GM12872 (cell line): ENCODE results near the gene DOK6.

Source experiments
- TF ChIP-seq, protein P1 (sequence below): IDR thresholded peaks from 3 replicates; pipeline ENCODE4 v1.5.1; 2011; ENCODE audit warnings: low read depth, mild to moderate bottlenecking, low read length, moderate library complexity; ENCODE audit not compliant: insufficient read depth

DOK6 gene

GRCh38 chr18:69874058-69874457, 473.4 kb downstream of the DOK6 start:
- TF ChIP-seq, protein P1, sequence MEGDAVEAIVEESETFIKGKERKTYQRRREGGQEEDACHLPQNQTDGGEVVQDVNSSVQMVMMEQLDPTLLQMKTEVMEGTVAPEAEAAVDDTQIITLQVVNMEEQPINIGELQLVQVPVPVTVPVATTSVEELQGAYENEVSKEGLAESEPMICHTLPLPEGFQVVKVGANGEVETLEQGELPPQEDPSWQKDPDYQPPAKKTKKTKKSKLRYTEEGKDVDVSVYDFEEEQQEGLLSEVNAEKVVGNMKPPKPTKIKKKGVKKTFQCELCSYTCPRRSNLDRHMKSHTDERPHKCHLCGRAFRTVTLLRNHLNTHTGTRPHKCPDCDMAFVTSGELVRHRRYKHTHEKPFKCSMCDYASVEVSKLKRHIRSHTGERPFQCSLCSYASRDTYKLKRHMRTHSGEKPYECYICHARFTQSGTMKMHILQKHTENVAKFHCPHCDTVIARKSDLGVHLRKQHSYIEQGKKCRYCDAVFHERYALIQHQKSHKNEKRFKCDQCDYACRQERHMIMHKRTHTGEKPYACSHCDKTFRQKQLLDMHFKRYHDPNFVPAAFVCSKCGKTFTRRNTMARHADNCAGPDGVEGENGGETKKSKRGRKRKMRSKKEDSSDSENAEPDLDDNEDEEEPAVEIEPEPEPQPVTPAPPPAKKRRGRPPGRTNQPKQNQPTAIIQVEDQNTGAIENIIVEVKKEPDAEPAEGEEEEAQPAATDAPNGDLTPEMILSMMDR = no peak

DNA sequence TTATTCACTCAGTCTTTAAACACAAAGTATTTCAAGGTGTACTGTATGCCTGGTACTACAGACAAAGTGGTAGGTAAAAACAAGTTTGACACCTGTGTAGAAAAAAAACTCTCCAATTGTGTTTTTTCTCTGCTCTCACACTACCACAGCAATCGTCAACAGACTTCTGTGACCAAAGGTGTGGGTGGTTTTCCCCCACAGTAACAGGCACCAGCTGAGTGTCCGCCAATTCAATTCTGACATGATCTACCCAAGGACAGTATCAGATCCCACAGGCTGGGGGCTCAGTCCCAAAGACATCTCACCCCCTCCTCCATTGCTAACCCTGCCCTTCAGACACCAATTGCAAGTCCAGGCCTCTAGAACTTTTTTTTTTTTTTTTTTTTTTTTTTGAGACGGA, 475.8 kb downstream of the DOK6 start:
- TF ChIP-seq, protein P1 = no peak

DNA sequence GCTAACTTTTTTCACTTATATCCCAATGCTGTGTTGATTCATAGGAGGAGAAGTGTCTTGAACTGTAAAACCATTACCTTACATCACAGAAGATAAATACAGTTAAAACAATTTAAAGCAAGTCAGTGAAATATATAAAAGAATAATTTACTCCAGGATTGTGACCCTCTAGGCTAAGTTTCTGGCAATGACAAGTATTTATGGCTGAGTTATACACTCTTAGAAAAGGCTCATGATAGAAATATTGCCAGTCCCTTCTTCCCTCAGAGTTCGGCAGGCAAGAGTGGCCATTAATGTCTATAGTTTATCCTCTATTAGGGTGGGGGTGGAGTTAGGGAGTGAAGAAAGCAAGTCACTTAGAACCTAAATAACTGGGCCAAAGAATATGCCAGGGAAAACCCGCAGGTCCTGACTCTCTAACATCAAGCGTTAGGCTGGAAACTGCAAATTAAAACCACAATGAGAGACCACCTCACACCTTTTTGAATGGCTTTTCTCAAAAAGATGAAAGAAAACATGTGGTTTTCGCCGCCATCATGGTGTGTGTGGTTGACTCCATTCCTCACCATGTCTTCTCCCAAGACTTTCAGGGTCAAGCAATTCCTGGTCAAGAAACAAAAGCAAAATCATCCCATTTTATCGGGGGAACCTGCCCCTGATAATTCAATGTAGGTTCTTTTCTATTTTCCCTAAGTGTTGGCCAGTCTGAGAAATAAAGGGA, 477.7 kb downstream of the DOK6 start:
- TF ChIP-seq, protein P1 = no peak

GRCh38 chr18:69880083-69880482, 479.4 kb downstream of the DOK6 start:
- TF ChIP-seq, protein P1 = no peak

GRCh38 chr18:69882965-69883668, 482.4 kb downstream of the DOK6 start:
- TF ChIP-seq, protein P1 = no peak

DNA sequence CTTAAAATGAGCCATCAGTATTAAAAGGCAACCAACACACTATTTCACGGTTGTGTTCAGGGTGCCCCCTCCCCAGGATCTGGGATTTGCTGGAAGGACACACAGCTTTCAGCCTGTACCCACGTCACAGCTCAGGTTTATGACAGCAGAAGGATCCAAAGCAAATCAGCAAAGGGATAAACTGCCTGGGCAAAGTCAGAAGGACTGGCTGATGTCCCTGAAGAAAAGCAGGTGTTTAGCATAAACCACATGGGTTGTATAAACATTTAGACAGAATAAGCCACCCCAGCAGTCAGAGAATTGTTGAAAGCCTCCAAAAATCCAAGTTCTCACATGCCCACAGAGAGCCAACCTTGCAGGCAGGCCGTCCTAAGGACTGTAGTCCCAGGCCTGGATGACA, 483.1 kb downstream of the DOK6 start:
- TF ChIP-seq, protein P1 = no peak

GRCh38 chr18:69885355-69885754, 484.7 kb downstream of the DOK6 start:
- TF ChIP-seq, protein P1 = no peak
